NCI-H524 (cell line): ENCODE measurements around the gene HAUS2.

Source experiments
- DNase-seq, 2 experiments: peaks; one replicate each; lab custom pipeline; 2025; lab: John Stamatoyannopoulos, UW

HAUS2 gene

GRCh38 chr15:42608752-42609488 is 60.3 kb downstream of the HAUS2 start:
- DNase-seq = no peak

- DNase-seq = no peak
These were observed 62.9 kb downstream of the HAUS2 start for GRCh38 chr15:42611532-42611931.

- no peak for DNase-seq
These were observed 63.8 kb downstream of the HAUS2 start for GRCh38 chr15:42612367-42612912.

GRCh38 chr15:42616107-42616506 is 67.5 kb downstream of the HAUS2 start:
- DNase-seq = no peak
